Ovary (tissue), 9 donors: ENCODE measurements around the gene PLEK. TPM values are rescaled to one million over a fixed set of nuclear protein-coding genes. Genes with fewer than 3 reads are reported as not detected.

Experiments used
- DNase-seq, 5 donors: peaks; one replicate each; pipeline ENCODE4 v3.0.0-alpha.2; 2019 to 2020
- H3K27ac ChIP-seq, 2 donors: fragments of 200-600 bp; one replicate each; pipeline versions ENCODE4 v1.5.1 to v1.8.0; 2019 to 2022
- H3K27me3 ChIP-seq: fragments of 200-600 bp; one replicate; pipeline ENCODE4 v1.8.0; 2022
- H3K36me3 ChIP-seq: fragments of 200-600 bp; sonication (generic); one replicate; pipeline ENCODE4 v1.5.1; 2019
- H3K4me1 ChIP-seq: one replicate; pipeline ENCODE4 v1.8.1; 2013; ENCODE audit warnings: mild to moderate bottlenecking, moderate library complexity; ENCODE audit not compliant: insufficient read depth
- H3K4me3 ChIP-seq: fragments of 200-600 bp; sonication (generic); one replicate; pipeline ENCODE4 v1.5.1; 2017
- H3K9me3 ChIP-seq, 2 donors: fragments of 200-600 bp in 1 of 2; sonication (generic) in 1 of 2; one replicate each; pipeline versions ENCODE4 v1.5.1 to v1.8.1; 2013 to 2019; ENCODE audit warnings: mild to moderate bottlenecking in 1 of 2, moderate library complexity in 1 of 2
- CTCF ChIP-seq, 3 donors: fragments of 450-650 bp in 2 of 3; fragments of 200-600 bp in 1 of 3; IDR thresholded peaks; one replicate each; pipeline versions ENCODE4 v1.5.1 to v1.8.0; 2016 to 2022; ENCODE audit warnings: antibody characterized with exemption in 3 of 3, mild to moderate bottlenecking in 1 of 3
- EP300 ChIP-seq: sonication (generic); formaldehyde crosslinking; IDR thresholded peaks from one replicate; pipeline ENCODE4 v1.6.1; 2017; ENCODE audit warnings: antibody characterized with exemption
- POLR2A ChIP-seq: fragments of 450-650 bp; IDR thresholded peaks from one replicate; pipeline ENCODE4 v1.6.1; 2017; ENCODE audit warnings: antibody characterized with exemption, mild to moderate bottlenecking, moderate library complexity
- WGBS, 3 donors: extraction: QIAGEN DNeasy Blood & Tissue Kit in 1 of 3; methylation state at CpG; one replicate each; pipeline versions ENCODE4 v1.1.5 to v1.1.7; 2013 to 2017; 5-methylcytosine and 5-hydroxymethylcytosine counted together
- intact Hi-C, 4 donors: fragments of 100-400 bp; cut with DNase I; formaldehyde crosslinking; loops; one replicate each; pipeline versions ENCODE4 v1.11.0 to v1.15.1; 2022 to 2023
- polyA plus RNA-seq, 2 donors: library from polyadenylated mRNA; stranded (reverse); fragments of 200-250 nt in 1 of 2; fragments of 350-450 nt in 1 of 2; fragmentation: Illumina TruSeq in 1 of 2; extraction: RNeasy Lipid Tissue Mini Kit (QIAGEN cat#74804) in 1 of 2; gene quantifications; one replicate each; pipeline ENCODE4 v1.2.3, GENCODE V29; 2013 to 2014
- total RNA-seq, 7 donors: library from RNA; depleted of rRNA in 2 of 7; stranded (reverse); fragments of >200 nt in 2 of 7; fragmentation: NEBNext Ultra II Directional in 3 of 7; extraction: Animal tissue kit (Norgen Biotek cat#: 25700) in 3 of 7; gene quantifications; one replicate each; pipeline versions ENCODE4 v1.1.0 to v1.2.4, GENCODE V29; 2016 to 2023
- donor health status: DM: no; HTN: no; CAD: no; lungs with moderate emphysema.
- donor health status: DM: no; HTN: no; CAD: no.
- donor health status: Bipolar disorder and iron deficiency.
- donor health status: DM: yes; HTN: yes; CAD: no.
- donor health status: DM: no; HTN: no; CAD: no.
- donor health status: DM: yes; HTN: yes; CAD: no.

The PLEK gene
- total and polyA plus RNA-seq, 9 donors: 1.5 to 22.1 (median 2.7) TPM

DNA sequence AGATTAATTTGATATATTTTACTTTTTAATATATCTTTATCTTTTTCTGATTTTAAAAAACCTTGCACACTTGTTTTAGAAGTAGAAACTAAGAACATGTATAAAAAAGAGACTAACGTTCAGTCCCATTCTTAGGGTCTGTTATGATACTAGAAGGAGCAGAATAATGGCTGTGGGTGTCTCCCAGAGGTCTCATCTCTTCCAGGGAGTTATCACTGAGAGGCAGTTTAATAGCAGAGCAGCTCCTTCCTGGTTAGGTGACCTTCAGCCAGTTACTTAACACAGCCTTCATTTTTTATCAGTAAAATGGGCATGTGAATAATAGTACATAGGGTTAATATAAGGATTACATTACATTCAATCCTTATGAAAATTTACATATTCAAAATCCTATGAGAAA is 61.4 kb downstream of the PLEK start:
- DNase-seq: no peak
- no peak for TF ChIP-seq EP300
- no peak for TF ChIP-seq CTCF (IDR thresholded peaks at IDR 0.05)
- no peak for TF ChIP-seq POLR2A
- H3K27me3 ChIP-seq: no peaks in the 10 kb centered on the region
- no peaks in the 10 kb centered on the region for H3K36me3 ChIP-seq
- no peak overlapping the region for H3K27ac ChIP-seq
- no peaks in the 10 kb centered on the region for H3K9me3 ChIP-seq
- H3K4me3 ChIP-seq: no peak overlapping the region
- WGBS, 3 donors: 71 to 85% (median 76%) methylated on average over 1 of the region's 1 CpG
- intact Hi-C loops: no loop called here
- H3K4me1 ChIP-seq: peaks cover 8% of the 10 kb centered on the region

GRCh38 chr2:68426848-68427579 is 61.9 kb downstream of the PLEK start:
- H3K27me3 ChIP-seq: no peaks in the 10 kb centered on the region
- H3K9me3 ChIP-seq: no peaks in the 10 kb centered on the region
- no peak for TF ChIP-seq EP300
- WGBS, 3 donors: 45 to 60% (median 51%) methylated on average over 10 of the region's 10 CpGs
- intact Hi-C loops: no loop called here
- no peak for DNase-seq
- H3K36me3 ChIP-seq: no peaks in the 10 kb centered on the region
- H3K4me3 ChIP-seq: no peak overlapping the region
- H3K27ac ChIP-seq: no peak overlapping the region
- H3K4me1 ChIP-seq: peaks cover 8% of the 10 kb centered on the region

- no peaks in the 10 kb centered on the region for H3K36me3 ChIP-seq
- no peak overlapping the region for H3K27ac ChIP-seq
- intact Hi-C loops: no loop called here
- 7 to 17% (median 16%) methylated on average over 4 of the region's 4 CpGs for WGBS, 3 donors
- H3K27me3 ChIP-seq: no peaks in the 10 kb centered on the region
- H3K9me3 ChIP-seq: no peaks in the 10 kb centered on the region
- H3K4me1 ChIP-seq: peaks cover 8% of the 10 kb centered on the region
- no peak for DNase-seq
- no peak for TF ChIP-seq CTCF (IDR thresholded peaks at IDR 0.05)
- TF ChIP-seq EP300: no peak
- TF ChIP-seq POLR2A: no peak
- H3K4me3 ChIP-seq: no peak overlapping the region
Observed at GRCh38 chr2:68428126-68428525, 63.0 kb downstream of the PLEK start.

DNA sequence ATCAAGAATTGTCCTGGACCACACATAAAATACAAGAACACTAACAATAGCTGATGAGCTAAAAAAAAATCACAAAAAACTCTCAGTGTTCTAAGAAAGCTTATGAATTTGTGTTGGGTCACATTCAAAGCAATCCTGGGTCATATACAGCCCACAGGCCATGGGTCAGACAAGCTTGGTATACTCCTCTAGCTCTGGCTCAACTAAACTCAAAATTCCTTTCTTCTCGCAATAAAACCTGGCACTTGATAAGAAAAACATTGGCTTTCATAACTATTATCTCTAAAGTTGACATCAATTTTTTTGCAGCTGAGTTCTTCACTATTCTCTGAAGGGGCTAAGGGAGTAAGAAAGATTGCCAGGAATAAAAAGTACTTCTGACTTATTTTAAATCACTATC is 63.7 kb downstream of the PLEK start:
- H3K4me3 ChIP-seq: no peak overlapping the region
- no peak for DNase-seq

More for the DNA sequence above, 63.7 kb downstream of the PLEK start:
- Histone ChIP-seq H3K9me3 (no peaks in the 10 kb centered on the region), H3K27ac (no peak overlapping the region), H3K36me3 (no peaks in the 10 kb centered on the region), H3K27me3 (no peaks in the 10 kb centered on the region), H3K4me1 (peaks cover 8% of the 10 kb centered on the region)
- TF ChIP-seq POLR2A (no peak), EP300 (no peak), CTCF (IDR thresholded peaks at IDR 0.05) (no peak)
- 5 to 16% (median 13%) methylated on average over 1 of the region's 1 CpG for WGBS, 3 donors
- intact Hi-C loops: no loop called here
